NCI-H128 (cell line): ENCODE results near the gene ACTRT1.

ENCODE experiments used
- DNase-seq: peaks from one replicate; lab custom pipeline; 2025; ENCODE audit not compliant: unreplicated experiment; lab: John Stamatoyannopoulos, UW

ACTRT1 gene

GRCh38 chrX:128052303-128052702 is at the start of gene ACTRT1:
Gene ACTRT1, minus strand, starts transcription at chrX:128052403. Its CDS starts 197 bp downstream, at chrX:128052206.
- DNase-seq: no peak

- no peak for DNase-seq
Measured at GRCh38 chrX:128078545-128078944, 26.3 kb upstream of the ACTRT1 start.

GRCh38 chrX:128057421-128057820 is 5.2 kb upstream of the ACTRT1 start:
- no peak for DNase-seq

- DNase-seq: no peak
Measured at GRCh38 chrX:128051526-128051925, 677 bp downstream of the ACTRT1 start.

- no peak for DNase-seq
Measured at GRCh38 chrX:128035318-128035717, 16.9 kb downstream of the ACTRT1 start.

- no peak for DNase-seq
Measured at GRCh38 chrX:128021566-128021965, 30.6 kb downstream of the ACTRT1 start.

GRCh38 chrX:128020701-128021100 is 31.5 kb downstream of the ACTRT1 start:
- DNase-seq: no peak

GRCh38 chrX:128019218-128019617 is 33.0 kb downstream of the ACTRT1 start:
- no peak for DNase-seq

- no peak for DNase-seq
Measured at GRCh38 chrX:128012015-128012414, 40.2 kb downstream of the ACTRT1 start.

- DNase-seq: no peak
Measured at GRCh38 chrX:128007882-128008281, 44.3 kb downstream of the ACTRT1 start.
